Endothelial cell of umbilical vein (primary cell): Measurements from ENCODE around the gene MIGA1. TPM values are rescaled to one million over a fixed set of nuclear protein-coding genes. Genes with fewer than 3 reads are reported as not detected.

Source experiments
- BruUV-seq: library from RNA; stranded (reverse); fragments of 400-500 nt; replicated peaks from 2 replicates; lab custom pipeline; 2021; lab: Mats Ljungman, UMichigan
- CTCF ChIA-PET: fragments of 300-600, 350-600 bp; sonication (Branson Sonifier 250); formaldehyde crosslinking; loops from one replicate; lab custom pipeline; 2021; ENCODE audit warnings: antibody characterized with exemption, inconsistent platforms; lab: Charles Lee
- POLR2A ChIA-PET: fragments of 300-600, 350-600 bp; sonication (Branson Sonifier 250); formaldehyde crosslinking; loops from one replicate; lab custom pipeline; 2021; ENCODE audit warnings: antibody characterized with exemption, inconsistent platforms; lab: Charles Lee
- DNase-seq: peaks from one replicate; pipeline ENCODE4 v3.0.0-alpha.2; 2011; ENCODE audit warnings: low read depth, low spot score
- FAIRE-seq: peaks from 2 replicates; lab custom pipeline; 2011; peaks lifted over from hg19 to GRCh38; lab: Jason Lieb, UNC
- H2AFZ ChIP-seq: 2 replicates; pipeline ENCODE4 v1.6.0; 2012; ENCODE audit warnings: low read depth, low read length, control low read depth, inconsistent platforms
- H3K27ac ChIP-seq: 2 replicates; pipeline ENCODE4 v1.5.1; 2011; ENCODE audit warnings: low read depth, mild to moderate bottlenecking, control low read depth, low read length, moderate library complexity; ENCODE audit not compliant: insufficient read depth
- H3K27me3 ChIP-seq, 2 experiments: 2 replicates each; pipeline versions ENCODE4 v1.6.0 to v1.6.1; 2011; ENCODE audit warnings: low read length in 2 of 2, mixed read lengths in 1 of 2; ENCODE audit not compliant: control insufficient read depth in 2 of 2, insufficient read depth in 2 of 2
- H3K36me3 ChIP-seq, 2 experiments: 2 replicates in 1 of 2; 3 replicates in 1 of 2; pipeline ENCODE4 v1.5.1; 2011; ENCODE audit warnings: low read length in 2 of 2, mild to moderate bottlenecking in 1 of 2, moderate library complexity in 1 of 2; ENCODE audit not compliant: control insufficient read depth in 2 of 2, insufficient read depth in 2 of 2; ENCODE audit errors: extremely low read depth in 1 of 2
- H3K4me1 ChIP-seq: 3 replicates; pipeline ENCODE4 v1.5.1; 2011; ENCODE audit warnings: mild to moderate bottlenecking, low read length; ENCODE audit not compliant: control insufficient read depth, insufficient read depth; ENCODE audit errors: extremely low read depth
- H3K4me2 ChIP-seq: 2 replicates; pipeline ENCODE4 v1.6.1; 2011; ENCODE audit warnings: low read length, control low read depth, mixed read lengths; ENCODE audit not compliant: insufficient read depth
- H3K4me3 ChIP-seq, 3 experiments: fragments of 200-600 bp in 1 of 3; sonication (generic), shearing (Covaris generic) in 1 of 3; replicated peaks in 1 of 3; 2 replicates each; pipeline ENCODE4 v1.5.1; 2011 to 2016; ENCODE audit warnings: control low read depth in 3 of 3, low read length in 3 of 3, mild to moderate bottlenecking in 2 of 3, inconsistent platforms in 1 of 3, low read depth in 1 of 3, moderate library complexity in 1 of 3; ENCODE audit not compliant: insufficient read depth in 1 of 3
- H3K79me2 ChIP-seq: 2 replicates; pipeline ENCODE4 v1.6.0; 2012; ENCODE audit warnings: low read length, inconsistent platforms; ENCODE audit not compliant: control insufficient read depth, insufficient read depth
- H3K9ac ChIP-seq: replicated peaks from 2 replicates; pipeline ENCODE3; 2011; ENCODE audit warnings: low read length, control low read depth; ENCODE audit not compliant: insufficient read depth; ENCODE audit errors: extremely low read depth
- H3K9me1 ChIP-seq: replicated peaks from 3 replicates; pipeline ENCODE4 v1.6.0; 2011; ENCODE audit warnings: mild to moderate bottlenecking, low read length; ENCODE audit not compliant: control insufficient read depth, insufficient read depth; ENCODE audit errors: extremely low read depth
- H3K9me3 ChIP-seq: replicated peaks from 2 replicates; pipeline ENCODE4 v1.5.1; 2012; ENCODE audit warnings: low read length, inconsistent platforms; ENCODE audit not compliant: control insufficient read depth, insufficient read depth
- H4K20me1 ChIP-seq: replicated peaks from 2 replicates; pipeline ENCODE3; 2011; ENCODE audit warnings: mild to moderate bottlenecking, low read length; ENCODE audit not compliant: control insufficient read depth, insufficient read depth; ENCODE audit errors: extremely low read depth
- EZH2 ChIP-seq: IDR thresholded peaks from 2 replicates; pipeline ENCODE4 v1.6.1; 2012; ENCODE audit warnings: borderline replicate concordance, low read depth, mild to moderate bottlenecking, moderate library complexity, low read length, inconsistent platforms; ENCODE audit not compliant: severe bottlenecking
- FOS ChIP-seq: IDR thresholded peaks from 2 replicates; pipeline ENCODE4 v1.6.1; 2011; ENCODE audit warnings: mild to moderate bottlenecking, low read length, moderate library complexity, borderline replicate concordance; ENCODE audit not compliant: insufficient read depth
- GATA2 ChIP-seq: IDR thresholded peaks from 2 replicates; pipeline ENCODE4 v1.7.0; 2011; ENCODE audit warnings: low read depth, mild to moderate bottlenecking, moderate library complexity, mixed read lengths, low read length; ENCODE audit not compliant: insufficient read length, insufficient read depth
- JUN ChIP-seq: IDR thresholded peaks from 2 replicates; pipeline ENCODE4 v1.6.1; 2011; ENCODE audit warnings: borderline replicate concordance, low read depth; ENCODE audit not compliant: insufficient read length, insufficient read depth
- MYC ChIP-seq: IDR thresholded peaks from one replicate; pipeline ENCODE4 v1.6.1; 2011; ENCODE audit warnings: mild to moderate bottlenecking, low read depth, low read length
- POLR2A ChIP-seq: IDR thresholded peaks from 2 replicates; pipeline ENCODE4 v1.6.1; 2012; ENCODE audit warnings: low read depth, mild to moderate bottlenecking, control low read depth, low read length
- POLR2AphosphoS5 ChIP-seq: IDR thresholded peaks from 2 replicates; pipeline ENCODE4 v1.6.1; 2012; ENCODE audit warnings: low read depth, mild to moderate bottlenecking, control low read depth, low read length, moderate library complexity; ENCODE audit not compliant: insufficient read depth
- dilution Hi-C: fragments of 300-500 bp; cut with MboI; formaldehyde crosslinking; loops from one replicate; pipeline ENCODE4 v1.15.0; 2019; ENCODE audit warnings: low sequenced_read_pairs; ENCODE audit not compliant: extremely low pct_ligation_motif_present
- intact Hi-C: fragments of 100-400 bp; cut with micrococcal nuclease; formaldehyde crosslinking; loops from one replicate; pipeline ENCODE4 v1.10.0; 2022
- polyA plus RNA-seq, 4 experiments: library from polyadenylated mRNA; depleted of rRNA in 3 of 4; stranded (reverse) in 3 of 4; unstranded in 1 of 4; fragments of >200 nt; gene quantifications; 2 replicates each; pipeline versions ENCODE4 v1.2.1 to v1.2.3, GENCODE V29; 2011 to 2012; ENCODE audit warnings: missing spikeins in 1 of 4
- total RNA-seq: library from RNA; stranded (reverse); gene quantifications from 2 replicates; pipeline ENCODE4 v1.2.3, GENCODE V29; 2021
- TF ChIP-seq, protein P1 (sequence below): IDR thresholded peaks from 2 replicates; pipeline ENCODE4 v1.6.1; 2011; ENCODE audit not compliant: insufficient read depth, insufficient read length
- TF ChIP-seq, protein P2 (sequence below), 2 donors: IDR thresholded peaks; 1 replicate in 1 of 2; 2 replicates in 1 of 2; pipeline ENCODE4 v1.5.1; 2011; ENCODE audit warnings: low read length in 2 of 2, mild to moderate bottlenecking in 2 of 2, moderate library complexity in 2 of 2, control low read depth in 1 of 2, inconsistent platforms in 1 of 2, low read depth in 1 of 2; ENCODE audit not compliant: insufficient read depth in 1 of 2; ENCODE audit errors: extremely low read depth in 1 of 2

Gene MIGA1
- total and polyA plus RNA-seq, 2 donors (not counting 3 experiments of a cell fraction or from before 2014, with no cell fraction given): 2.8 to 14.6 TPM

DNA sequence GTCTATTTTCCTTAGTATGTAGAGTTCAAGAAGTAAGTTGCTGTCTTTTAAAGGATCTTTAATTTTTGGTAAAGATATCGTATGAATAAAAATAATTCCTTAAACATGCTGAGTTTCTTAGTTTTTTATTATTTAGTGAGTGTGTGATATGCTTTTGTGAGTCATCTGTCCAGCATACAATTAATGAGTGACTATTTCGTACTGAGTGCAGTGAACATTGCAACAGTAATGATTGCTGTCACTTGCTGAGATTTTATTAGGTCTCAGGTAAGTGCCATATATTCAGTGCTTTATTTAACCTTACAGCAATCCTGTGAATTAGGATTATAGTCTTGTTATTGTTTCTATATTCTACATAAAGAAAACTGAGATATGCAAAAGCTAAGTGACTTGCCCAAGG, 22.6 kb downstream of the MIGA1 start:
- peaks cover 14% of the 10 kb centered on the region for H3K4me1 ChIP-seq
- no peak overlapping the region for H3K4me3 ChIP-seq
- no peaks in the 10 kb centered on the region for H3K9me3 ChIP-seq
- H3K27me3 ChIP-seq: no peaks in the 10 kb centered on the region
- peaks cover 3% of the 10 kb centered on the region for H3K79me2 ChIP-seq
- dilution Hi-C loops: no loop called here
- H2AFZ ChIP-seq: no peak overlapping the region
- H3K9ac ChIP-seq: no peak overlapping the region
- H3K36me3 ChIP-seq: peaks cover under 1 to 3% of the 10 kb centered on the region in 2 experiments
- DNase-seq: no peak
- intact Hi-C loops: no loop called here
- ChIA-PET POLR2A (no interaction called here), CTCF (no interaction called here)
- H3K9me1 ChIP-seq: no peaks in the 10 kb centered on the region
- no peaks in the 10 kb centered on the region for H4K20me1 ChIP-seq
- no peak overlapping the region for H3K27ac ChIP-seq
- no TSS peak for BruUV-seq
- H3K4me2 ChIP-seq: no peak overlapping the region
- TF ChIP-seq FOS (no peak), POLR2AphosphoS5 (no peak), EZH2 (no peak), MYC (no peak), GATA2 (no peak), POLR2A (no peak), JUN (no peak)
- TF ChIP-seq, protein P1, sequence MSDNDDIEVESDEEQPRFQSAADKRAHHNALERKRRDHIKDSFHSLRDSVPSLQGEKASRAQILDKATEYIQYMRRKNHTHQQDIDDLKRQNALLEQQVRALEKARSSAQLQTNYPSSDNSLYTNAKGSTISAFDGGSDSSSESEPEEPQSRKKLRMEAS: no peak
- TF ChIP-seq, protein P2, sequence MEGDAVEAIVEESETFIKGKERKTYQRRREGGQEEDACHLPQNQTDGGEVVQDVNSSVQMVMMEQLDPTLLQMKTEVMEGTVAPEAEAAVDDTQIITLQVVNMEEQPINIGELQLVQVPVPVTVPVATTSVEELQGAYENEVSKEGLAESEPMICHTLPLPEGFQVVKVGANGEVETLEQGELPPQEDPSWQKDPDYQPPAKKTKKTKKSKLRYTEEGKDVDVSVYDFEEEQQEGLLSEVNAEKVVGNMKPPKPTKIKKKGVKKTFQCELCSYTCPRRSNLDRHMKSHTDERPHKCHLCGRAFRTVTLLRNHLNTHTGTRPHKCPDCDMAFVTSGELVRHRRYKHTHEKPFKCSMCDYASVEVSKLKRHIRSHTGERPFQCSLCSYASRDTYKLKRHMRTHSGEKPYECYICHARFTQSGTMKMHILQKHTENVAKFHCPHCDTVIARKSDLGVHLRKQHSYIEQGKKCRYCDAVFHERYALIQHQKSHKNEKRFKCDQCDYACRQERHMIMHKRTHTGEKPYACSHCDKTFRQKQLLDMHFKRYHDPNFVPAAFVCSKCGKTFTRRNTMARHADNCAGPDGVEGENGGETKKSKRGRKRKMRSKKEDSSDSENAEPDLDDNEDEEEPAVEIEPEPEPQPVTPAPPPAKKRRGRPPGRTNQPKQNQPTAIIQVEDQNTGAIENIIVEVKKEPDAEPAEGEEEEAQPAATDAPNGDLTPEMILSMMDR (IDR thresholded peaks at IDR 0.05; ENCODE audit: extremely low read depth in 1 of 2, insufficient read depth in 1 of 2, low read depth in 1 of 2, low read length in 2 of 2): no peak
- no peak for FAIRE-seq
